Stimulated activated CD4-positive, alpha-beta T cell treated with anti-CD3 and anti-CD28 coated beads, Interleukin-4, amount 100 ng/mL, for 24 hours (primary cell): ENCODE data around the gene SSNA1.

Experiments
- DNase-seq: peaks from one replicate; pipeline ENCODE4 v3.0.0-alpha.2; 2020

SSNA1 gene

GRCh38 chr9:137188490-137189296 lies at the start of gene SSNA1, which contains the start of gene ANAPC2:
Gene SSNA1 (plus strand): TSS chr9:137188676. CDS start chr9:137188727, 51 bp downstream.
Gene ANAPC2 (minus strand): TSS chr9:137188560. CDS start chr9:137188532, 28 bp downstream.
- DNase-seq, result peak; percentile 92

GRCh38 chr9:137138722-137139467 lies 49.6 kb upstream of the SSNA1 start, which contains the start of gene GRIN1:
Gene GRIN1 (plus strand): TSS chr9:137139154. CDS start chr9:137139487, 333 bp downstream.
- no peak for DNase-seq

GRCh38 chr9:137139468-137140150 lies 48.9 kb upstream of the SSNA1 start:
- no peak for DNase-seq

- no peak for DNase-seq
Measured at GRCh38 chr9:137140151-137141012, 48.1 kb upstream of the SSNA1 start.

GRCh38 chr9:137141050-137141810 lies 47.2 kb upstream of the SSNA1 start:
- DNase-seq, result no peak

- DNase-seq, result no peak
Measured at GRCh38 chr9:137141976-137142936, 46.2 kb upstream of the SSNA1 start.

- no peak for DNase-seq
Measured at GRCh38 chr9:137143459-137143858, 45.0 kb upstream of the SSNA1 start.

GRCh38 chr9:137145731-137146526 lies 42.5 kb upstream of the SSNA1 start:
- no peak for DNase-seq

- DNase-seq, result no peak
Measured at GRCh38 chr9:137146527-137146918, 42.0 kb upstream of the SSNA1 start.

GRCh38 chr9:137147091-137147792 lies 41.2 kb upstream of the SSNA1 start:
- DNase-seq, result no peak

- no peak for DNase-seq
Measured at GRCh38 chr9:137147793-137148160, 40.7 kb upstream of the SSNA1 start.

- no peak for DNase-seq
Measured at GRCh38 chr9:137148242-137148641, 40.2 kb upstream of the SSNA1 start.

- DNase-seq, result no peak
Measured at GRCh38 chr9:137148661-137149060, 39.8 kb upstream of the SSNA1 start.

- no peak for DNase-seq
Measured at GRCh38 chr9:137149363-137149762, 39.1 kb upstream of the SSNA1 start.

- no peak for DNase-seq
Measured at GRCh38 chr9:137149942-137150616, 38.4 kb upstream of the SSNA1 start.

- DNase-seq, result peak; percentile 51
Measured at GRCh38 chr9:137150617-137151457, 37.6 kb upstream of the SSNA1 start.

- DNase-seq, result no peak
Measured at GRCh38 chr9:137152844-137153405, 35.6 kb upstream of the SSNA1 start.
